ENCODE data around the gene PIEZO2.
"Not testable (repeated sequence)": the region's sequence is repeated elsewhere in the genome, so short reads cannot be mapped to it uniquely, and the experiment has no call there.

Gene PIEZO2

DNA sequence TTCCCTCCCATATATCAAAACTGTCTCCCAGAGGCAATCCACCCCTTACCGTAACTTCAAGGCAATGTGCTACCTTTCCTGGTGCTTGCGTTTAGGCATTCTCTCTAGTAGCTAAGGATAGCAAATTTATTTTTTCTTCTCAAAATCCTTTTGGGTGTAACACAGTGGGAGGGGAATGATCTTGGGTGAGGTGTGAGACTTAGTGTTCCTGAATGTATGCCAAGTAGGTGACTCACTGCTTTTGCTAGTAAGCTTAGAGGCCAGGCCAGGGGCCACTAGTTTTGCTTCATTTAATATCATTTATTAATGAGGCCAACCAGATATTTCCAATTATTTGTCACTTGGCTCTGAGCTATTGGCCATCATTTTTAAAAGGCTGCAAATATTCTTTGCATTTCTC, 488.1 kb downstream of the PIEZO2 start:
- DNase-seq, result no peak

DNA sequence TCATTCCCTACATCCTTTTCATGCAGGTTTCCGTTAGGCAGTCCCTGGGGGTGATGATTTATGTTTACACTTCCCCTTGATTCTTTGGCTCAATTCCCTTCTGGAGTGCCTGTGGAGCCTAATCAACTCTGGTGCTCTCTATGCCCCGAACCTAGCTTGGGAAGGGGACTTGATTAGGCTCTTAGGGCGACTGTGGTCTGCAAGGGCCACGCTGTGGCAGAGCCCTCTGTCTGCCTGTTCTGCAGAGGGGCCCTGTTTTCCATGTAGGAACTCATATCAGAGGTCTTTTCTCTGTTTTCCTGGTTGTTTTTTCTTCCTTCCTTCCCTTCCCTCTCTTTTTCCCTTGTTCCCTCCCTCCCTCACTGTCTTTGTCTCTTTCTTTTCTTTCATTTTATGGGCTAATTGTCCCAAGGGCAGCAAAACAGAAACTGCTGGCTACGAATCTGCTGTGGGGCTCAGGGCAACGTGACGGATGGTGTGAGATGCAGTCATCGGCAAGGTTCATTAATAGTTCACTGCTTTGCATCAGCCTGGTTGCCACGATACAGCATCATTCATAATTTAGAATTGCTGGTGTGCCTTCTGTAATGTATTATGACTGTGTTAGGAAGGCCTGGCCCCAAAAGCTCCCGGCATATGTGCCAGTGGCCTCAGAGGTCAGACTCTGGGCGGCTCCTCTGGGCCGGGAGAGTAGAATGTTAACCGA, 489.0 kb downstream of the PIEZO2 start:
- peak; percentile 80 for DNase-seq

DNA sequence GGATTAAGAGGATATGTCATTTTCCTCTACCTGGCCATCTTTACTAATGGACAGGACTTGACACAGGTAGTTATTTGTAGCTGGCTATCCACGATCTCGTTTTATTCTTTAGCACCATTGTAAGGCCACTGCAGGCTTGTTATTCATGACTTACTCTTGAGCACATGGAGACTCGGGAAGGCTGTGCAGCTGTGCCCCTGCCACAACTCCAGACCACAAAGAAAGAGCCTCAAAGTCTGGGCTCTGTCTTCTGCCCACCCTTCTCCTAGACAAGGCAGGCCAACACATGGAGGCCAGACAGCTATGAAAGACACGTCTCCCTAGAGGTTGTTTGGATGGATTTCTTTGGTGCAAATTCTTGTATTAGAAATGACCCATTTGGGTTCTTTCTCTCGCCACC, 489.8 kb downstream of the PIEZO2 start:
- no peak for DNase-seq

DNA sequence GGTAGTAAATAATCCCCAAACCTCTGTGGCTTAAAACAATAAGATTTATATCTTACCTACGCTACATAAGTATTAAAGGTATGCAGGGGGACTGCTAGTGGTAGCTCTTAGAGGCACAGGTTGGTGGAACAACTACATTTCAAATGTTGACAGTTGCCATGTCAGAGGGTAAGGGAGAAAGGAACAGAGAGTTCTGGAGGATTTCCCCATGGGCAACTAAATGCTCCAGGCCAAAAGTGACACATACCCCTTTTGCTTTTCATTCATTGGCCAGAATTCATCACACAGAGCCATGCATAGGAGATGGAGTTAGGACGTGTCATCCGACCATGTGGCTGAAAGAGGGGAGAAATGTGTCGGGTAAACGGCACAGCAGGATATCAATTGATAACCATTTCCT, 490.4 kb downstream of the PIEZO2 start:
- no peak for DNase-seq

DNA sequence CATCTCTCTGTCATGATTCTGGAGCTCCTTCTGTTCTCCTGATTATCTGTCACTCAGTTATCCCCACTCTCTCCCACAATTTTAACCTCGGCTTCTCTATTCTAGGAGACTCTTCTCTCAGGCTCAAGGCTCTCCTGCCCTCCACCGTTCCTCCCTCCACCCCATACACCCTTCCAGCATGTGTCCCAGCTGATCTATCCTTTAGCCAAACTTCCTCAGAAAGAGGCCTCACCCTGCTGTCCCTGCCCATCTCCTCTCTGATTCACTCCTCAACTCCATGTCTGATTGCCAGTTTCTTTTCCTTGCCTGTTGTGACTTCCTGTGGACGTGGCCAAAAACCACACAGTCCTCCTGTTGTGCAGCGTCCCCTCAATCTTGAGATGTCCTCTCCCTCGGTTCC, 505.4 kb downstream of the PIEZO2 start:
- not testable (repeated sequence) for DNase-seq

DNA sequence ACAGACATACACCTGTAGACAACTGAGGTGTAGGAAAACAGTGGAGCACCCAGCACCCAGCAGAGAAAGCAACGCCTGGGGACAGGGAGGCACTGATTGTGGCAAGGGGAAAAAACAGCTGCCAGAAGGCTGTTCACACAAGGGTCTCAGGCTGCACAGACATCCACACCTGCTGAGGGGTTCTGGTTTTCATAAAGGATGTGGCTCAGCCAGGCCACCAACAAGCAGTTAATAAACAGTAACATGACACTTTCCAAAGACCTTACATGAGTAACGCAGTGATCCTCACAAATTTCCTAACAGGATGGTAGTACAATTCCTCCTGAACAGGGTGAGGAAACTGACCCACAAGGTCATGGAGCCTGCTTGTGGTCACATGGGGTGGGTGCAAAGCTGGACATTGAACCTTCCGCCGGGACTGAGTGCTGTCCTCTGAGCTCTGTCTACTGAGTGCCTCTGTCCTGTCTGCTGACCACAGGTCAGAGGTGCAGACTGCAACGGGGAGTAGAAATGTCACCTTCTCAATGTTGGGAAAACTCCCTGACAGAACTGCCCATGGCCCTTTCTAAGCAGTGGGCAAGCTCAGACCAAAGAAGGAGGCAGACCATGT, 506.3 kb downstream of the PIEZO2 start:
- not testable (repeated sequence) for DNase-seq

DNA sequence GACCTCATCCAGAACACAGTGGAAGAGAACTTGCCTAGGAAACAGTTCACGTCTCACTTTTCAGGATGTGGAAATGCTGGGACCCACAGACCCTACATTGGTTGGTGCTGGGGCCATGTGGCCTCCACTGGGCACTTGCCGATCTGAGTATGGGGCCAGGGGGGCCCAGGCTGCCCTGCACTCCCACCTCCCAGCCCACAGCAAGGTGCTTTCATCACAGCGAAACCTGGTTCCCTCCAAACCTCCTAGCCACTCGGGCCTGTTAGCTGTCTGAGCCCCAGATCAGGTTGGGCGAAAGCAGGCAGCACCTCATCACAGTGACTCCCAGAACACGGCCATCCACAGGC, 510.9 kb downstream of the PIEZO2 start:
- not testable (repeated sequence) for DNase-seq

DNA sequence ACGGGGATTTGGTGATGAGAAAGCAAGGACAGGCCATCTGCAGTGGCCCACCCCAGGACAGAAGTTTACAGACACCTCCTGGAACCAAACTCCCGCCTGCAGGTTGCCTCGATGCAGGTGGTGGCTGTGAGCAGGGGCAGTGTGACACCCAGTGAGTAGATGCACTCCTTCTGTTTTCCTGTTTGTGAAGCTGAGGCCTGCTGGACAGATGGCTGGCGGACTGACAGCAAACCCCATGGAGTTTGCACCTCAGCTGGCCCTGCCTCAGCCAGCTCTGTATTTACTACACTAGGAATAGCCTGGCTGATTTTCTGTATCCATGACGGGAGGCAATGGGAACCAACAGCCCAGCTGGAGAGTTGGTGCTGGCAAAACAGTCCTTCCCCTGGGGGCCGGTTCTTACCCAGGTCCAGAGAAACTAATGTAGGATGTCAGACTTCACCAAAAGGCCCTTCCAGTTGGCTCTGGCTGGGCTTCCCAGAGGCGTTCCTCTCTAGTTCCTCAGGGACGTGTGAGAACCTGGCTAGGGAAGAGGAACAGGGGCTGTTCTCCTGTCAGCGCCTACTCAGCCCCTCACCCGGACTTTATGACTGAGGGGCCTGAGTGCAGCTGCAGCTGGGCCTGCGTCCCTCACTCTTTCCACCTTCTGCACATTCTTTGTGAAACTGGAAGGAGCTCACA, 511.4 kb downstream of the PIEZO2 start:
- peak; percentile 29 for DNase-seq

DNA sequence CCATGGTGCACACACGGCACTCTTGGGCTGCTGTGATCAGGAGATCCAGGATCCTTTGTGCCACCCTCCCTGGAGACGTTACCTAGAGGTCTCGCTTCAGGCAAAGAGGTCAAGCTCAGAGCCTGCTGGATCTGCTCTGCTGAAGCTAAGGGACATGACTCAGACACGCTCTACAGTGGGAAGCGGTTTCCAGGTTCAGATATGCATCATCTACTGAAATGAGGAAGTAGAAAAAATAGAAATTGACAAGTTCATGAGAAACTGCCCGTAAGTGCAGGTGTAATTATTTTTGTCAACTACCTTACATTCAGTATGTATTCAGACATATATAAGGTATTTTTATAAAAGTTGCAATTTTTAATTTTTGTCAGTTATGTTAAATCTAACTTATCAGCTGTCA, 520.3 kb downstream of the PIEZO2 start:
- not testable (repeated sequence) for DNase-seq

DNA sequence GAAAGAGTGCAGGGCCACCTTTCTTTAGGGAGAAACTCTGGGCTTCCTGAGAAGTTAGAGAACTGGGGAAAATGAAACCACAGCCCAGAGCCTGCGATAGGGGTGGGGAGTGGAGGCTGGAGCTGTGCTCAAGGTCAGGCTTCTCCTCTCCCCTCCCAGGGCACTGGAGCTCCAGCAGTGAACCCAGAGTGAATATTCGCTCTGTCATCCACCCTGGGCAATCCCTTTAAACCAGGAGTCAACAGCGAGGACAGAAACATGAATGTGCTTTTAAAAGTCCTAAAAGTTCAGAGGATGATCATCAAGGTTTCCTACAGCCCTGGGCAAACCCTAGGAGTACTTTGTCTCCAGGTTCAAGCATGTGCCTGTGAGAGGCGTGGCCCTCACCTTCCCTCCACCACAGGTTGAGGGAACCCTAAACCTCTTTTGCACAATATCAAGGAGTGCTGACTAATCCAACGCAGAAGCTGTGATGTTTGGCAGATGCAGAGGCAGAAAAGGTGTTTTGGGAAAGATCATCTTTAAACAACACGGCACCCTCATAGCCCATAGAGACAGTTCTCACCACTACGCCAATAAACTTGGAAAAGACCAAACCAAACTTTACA, 522.7 kb downstream of the PIEZO2 start:
- DNase-seq, result not testable (repeated sequence)

DNA sequence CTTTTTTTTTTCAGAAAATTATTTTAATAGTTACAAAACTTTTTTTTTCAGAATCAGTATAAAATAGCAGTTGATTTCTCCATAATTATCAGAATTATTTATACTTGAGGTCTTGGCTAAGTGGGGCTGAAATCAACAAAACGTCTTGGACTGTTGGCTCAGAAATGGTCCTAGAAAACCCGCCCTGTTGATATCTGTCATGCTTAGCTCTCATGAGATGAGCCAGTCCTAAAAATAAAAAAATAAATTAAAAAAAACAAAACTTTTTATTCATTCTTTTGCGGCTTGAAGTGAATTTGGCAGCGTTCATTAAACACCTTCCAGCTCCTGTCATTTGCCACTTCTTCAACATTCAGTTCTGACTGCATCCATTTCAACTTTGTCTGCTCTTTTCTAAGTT, 525.8 kb downstream of the PIEZO2 start:
- DNase-seq, result not testable (repeated sequence)

DNA sequence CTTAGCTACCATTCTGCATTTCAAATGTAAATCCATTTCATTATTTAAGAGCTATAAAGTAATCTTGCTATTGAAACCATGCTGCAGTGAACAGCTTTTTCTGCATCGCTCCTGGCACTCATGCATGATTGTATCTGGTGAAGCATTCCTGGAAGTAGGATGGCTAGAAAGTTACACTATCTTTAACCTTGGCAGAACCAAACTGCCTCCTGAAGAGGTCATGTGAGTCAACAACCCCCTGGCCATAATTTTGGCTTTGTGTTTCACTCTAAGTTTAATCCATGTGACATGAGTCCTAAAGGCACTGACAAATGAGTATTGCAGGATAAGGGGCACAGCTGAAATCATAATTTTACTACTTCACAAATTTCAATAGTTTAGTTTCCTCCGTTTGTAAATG, 526.4 kb downstream of the PIEZO2 start:
- DNase-seq, result not testable (repeated sequence)

DNA sequence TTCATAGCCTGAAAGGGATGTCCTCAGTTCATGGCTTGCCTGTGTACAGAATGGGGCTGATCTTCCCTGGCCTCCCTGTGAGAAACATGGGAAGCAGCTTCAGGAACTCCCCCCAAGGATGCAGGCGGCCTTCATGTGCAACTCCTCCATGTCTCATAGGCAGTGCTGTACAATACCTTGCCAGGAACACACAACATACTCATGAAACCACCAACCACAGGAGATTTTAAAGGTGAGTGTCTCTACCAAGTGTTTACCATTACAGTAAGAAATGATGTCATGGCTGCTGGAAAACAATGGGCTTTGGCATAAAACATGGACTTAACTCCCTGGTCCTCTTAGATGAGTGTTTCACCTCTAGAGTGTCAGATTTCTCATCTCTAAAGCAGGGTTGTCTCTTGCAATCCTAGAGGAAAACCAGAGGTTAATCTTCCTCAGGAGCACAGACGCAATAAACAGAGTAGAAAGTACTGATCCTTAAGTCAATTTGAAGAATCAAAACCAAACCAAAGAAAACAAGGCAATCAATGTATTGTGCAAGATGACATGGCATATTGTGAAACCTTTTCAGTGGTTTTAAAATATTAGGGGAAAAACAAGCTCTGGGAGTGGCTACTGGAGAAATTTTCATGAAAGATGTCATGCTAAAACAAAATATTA, 528.6 kb downstream of the PIEZO2 start:
- not testable (repeated sequence) for DNase-seq

All from left hindlimb (tissue), 1 donor.